Measurements from ENCODE around the gene LRMDA. TPM values are rescaled to one million over a fixed set of nuclear protein-coding genes. Genes with fewer than 3 reads are reported as not detected.

The LRMDA gene
- total RNA-seq, 1 experiment from 2014 or later = 7.9 TPM

DNA sequence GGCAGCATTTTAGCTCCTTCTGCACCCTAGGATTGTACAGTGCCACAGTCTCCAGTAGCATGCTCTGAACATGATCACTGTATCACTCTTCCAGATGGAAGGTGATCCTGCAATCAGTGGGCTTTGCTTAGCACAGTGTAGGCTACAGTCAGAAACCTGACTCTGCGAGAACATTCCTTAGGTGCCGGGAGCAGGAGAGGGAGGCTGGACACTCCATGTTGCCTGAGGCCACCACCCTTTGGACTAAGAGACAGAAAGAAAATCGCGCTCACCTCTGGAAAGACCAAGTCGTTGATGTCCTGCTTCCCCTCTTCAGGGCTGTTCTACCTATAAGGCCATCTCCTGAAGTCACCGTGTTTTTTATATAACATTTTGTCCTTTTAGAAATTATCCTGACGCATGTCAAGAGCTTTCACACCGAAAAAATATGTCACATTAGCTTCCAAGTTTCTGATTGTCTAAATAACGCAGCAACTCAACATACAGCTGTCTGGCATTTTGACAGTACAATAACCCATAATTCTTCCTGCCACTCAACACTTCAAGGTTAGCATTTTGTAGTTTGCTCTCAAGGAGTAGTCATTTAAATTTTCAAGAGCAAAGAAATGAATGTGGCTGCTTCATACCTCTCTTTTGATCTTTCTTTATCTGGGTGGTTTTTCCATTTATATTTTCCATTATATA, 563.1 kb downstream of the LRMDA start:
- DNase-seq (ENCODE audit: low read depth) = no peak

DNA sequence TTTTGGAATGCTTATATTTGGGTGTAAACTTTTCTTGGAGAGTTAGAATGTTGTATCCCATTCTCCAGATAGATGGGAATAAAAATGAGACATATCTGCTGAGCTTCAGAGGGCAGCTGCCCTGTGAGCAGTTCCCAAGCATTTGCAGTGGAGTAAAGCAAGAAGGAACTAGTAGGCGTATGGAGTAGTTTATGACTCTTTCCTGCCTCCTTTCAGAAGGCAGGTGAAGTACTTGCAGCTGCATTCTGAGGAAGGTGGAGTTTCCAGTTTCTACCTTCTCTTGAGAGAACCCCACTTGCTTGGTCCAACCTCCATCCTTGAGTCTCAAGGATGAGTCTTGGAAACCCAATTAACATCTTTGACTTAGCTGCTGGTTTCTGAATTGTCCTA, 563.6 kb downstream of the LRMDA start:
- DNase-seq (ENCODE audit: low read depth) = no peak

DNA sequence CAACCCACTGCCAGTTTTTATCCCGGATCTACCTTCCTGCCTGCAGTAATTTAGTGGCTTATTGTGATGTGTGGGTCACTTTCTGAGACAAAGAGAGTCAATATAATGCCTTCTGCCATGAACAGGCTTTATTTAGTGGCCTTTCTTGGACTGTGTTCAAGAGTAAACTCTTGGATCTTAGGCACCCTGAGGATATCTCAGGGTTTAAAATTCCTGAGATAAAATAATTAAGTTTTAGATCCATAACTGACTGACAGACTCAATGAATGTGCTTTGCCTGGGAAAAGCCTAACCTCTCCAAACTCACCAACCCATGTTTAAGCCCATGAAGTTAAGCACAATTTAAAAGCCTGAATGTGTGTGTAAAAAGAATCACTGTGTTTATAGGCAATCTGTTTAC, 564.3 kb downstream of the LRMDA start:
- DNase-seq (ENCODE audit: low read depth) = no peak

- no peak for DNase-seq (ENCODE audit: low read depth)
These were observed 567.6 kb downstream of the LRMDA start for GRCh38 chr10:75999001-75999400.

GRCh38 chr10:75999515-76000209, 568.2 kb downstream of the LRMDA start:
- no peak for DNase-seq (ENCODE audit: low read depth)

DNA sequence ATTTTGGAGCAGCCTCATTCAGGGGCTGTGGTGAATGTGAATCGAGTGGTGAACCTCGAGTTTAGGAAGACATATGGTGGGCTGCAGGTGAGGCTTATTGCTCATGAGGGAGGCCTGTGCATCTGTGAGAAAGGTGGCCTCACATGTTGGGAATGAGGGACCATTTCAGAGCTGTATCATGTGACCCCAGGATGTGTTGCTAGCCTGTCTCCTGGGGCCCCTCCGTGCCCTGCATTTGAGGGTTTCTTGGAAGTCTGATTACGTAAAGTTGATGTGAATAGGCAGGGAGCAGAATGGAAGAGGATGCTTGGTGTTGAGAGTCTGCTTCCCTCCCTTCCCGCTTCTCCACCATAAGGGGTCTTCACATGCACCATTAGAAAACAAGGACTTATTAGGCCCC, 569.1 kb downstream of the LRMDA start:
- DNase-seq (ENCODE audit: low read depth) = no peak

DNA sequence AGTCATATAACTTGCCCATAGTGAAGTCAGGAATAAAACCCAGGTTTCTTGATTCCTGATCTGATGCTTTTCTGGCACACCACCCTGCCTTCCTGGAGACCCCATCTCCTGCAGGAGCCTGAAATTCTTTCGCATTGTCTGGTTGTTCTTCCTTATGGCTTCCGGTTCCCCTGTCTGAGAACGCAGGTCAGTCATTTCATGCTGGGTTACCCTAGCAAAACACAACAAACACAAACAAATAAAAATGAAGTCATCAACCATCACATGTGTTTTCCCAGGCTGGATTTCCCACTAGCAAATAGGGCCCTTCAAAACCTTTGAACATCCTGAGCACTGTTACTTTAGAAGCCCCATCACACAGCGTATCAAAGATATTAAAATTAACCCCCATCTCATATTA, 569.6 kb downstream of the LRMDA start:
- no peak for DNase-seq (ENCODE audit: low read depth)

- no peak for DNase-seq (ENCODE audit: low read depth)
These were observed 570.0 kb downstream of the LRMDA start for GRCh38 chr10:76001461-76001860.

DNA sequence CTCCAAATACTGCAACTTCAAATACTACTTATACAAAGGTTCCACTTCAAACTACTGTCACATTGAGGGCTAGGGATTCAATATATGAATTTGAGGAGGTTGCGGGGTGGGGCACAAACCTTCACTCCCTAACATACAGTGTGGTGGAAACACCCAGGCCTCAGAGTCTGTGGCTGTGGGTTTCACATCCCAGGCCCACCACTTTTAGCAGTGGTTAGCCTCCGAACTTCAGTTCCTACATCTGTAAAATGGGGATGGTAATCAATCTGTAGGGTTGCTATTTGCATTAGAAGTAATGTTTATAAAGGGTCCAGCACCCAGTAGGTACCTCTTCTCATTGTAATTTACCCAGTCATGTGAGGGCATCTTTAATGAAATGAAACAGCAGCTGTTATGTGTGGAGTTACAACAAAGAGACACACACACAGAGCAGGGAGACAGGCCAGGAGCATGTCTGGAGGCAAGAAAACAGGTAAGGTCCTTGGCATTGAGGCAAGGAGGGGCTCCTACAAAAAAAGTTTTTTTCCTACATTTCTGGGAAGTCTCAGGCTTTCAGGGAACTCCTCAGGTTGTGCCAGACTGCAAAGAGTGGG, 570.9 kb downstream of the LRMDA start:
- DNase-seq (ENCODE audit: low read depth) = no peak

GRCh38 chr10:76007667-76008181, 576.3 kb downstream of the LRMDA start:
- no peak for DNase-seq (ENCODE audit: low read depth)

DNA sequence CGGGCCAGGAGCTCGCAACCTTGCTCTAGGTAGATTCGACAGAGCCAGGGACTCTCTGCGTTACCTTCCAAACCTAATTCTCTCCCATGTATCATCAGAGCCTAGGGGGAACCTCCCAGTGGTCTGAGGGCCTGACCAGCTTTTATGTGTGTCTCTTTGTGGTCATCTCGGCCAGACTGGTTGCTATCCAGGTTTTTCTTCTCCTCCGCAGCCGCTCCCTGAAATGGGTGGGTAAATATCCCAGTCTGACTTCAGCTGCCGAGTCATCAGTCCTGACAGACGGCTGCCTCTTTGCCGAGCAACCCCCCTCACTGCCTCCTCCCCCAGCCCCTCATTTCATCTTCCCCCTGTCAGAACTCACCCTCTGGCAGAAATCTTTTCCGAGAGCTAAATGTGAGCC, 578.1 kb downstream of the LRMDA start:
- no peak for DNase-seq (ENCODE audit: low read depth)

DNA sequence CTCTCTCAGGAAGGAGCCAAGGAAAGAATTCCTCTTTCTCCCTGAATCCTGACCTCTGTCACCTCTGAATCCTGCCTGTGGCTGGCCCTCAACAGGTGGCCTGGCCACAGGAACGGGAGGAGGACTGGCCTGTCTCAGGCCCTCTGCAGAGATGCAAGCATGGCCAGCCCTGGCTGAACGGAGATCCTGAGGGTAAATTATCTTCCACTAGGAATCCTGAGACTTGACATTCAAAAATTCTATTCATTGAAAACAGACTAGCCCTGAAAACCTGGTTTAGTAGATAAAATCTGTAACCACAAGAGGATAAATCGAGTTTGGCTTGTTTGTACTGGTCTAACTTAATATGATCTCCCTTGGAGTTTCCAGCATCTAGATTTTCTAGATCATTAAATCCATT, 579.3 kb downstream of the LRMDA start:
- peak; percentile 4 for DNase-seq (ENCODE audit: low read depth)

DNA sequence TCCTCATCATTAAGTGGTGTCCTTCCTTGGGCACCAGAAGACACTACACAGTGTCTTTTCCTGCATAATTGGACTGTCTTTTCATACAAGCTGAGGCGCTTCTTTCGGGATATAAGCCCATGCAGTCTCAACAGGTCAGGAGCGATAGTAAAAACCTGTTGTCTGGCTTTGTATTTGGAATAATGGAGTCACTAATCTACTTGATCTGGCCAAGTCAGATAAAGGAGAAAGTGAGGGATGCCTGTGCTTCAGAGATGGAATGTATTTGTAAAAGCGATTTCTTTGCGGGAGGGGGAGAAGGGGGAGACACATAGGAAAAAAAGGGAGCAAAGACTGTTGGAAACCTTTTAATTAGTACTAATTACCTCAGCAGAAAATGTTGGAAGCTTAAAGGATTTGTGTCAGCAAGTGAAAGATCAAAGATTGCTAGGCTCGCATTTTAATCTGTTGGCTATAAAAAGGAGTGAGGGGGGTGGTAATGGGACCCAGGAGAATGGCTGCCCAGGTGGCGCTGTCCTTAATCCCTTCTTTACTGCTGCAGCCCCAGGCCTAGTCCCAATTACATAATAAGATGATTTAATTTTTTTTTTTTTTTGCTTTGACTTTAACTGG, 581.4 kb downstream of the LRMDA start:
- DNase-seq (ENCODE audit: low read depth) = no peak

DNA sequence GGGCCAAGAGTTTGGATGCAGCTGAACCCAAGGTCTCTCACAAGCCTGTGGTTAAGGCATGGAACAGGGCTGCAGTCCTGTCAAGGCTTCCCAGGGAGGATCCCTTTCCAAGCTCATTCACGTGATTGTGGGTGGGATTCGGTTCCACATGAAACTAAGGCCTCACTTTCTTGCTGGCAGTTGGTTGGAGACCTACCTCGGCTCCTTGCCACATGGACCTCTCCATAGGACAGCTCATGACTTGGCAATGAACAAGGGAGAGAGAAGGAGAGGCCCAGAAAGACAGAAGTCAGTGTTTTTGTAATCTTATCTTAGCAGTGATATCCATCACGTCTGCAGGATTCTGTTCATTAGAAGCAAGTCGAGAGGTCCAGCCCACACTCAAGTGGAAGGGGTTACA, 583.8 kb downstream of the LRMDA start:
- no peak for DNase-seq (ENCODE audit: low read depth)

- no peak for DNase-seq (ENCODE audit: low read depth)
These were observed 585.8 kb downstream of the LRMDA start for GRCh38 chr10:76017026-76017732.

DNA sequence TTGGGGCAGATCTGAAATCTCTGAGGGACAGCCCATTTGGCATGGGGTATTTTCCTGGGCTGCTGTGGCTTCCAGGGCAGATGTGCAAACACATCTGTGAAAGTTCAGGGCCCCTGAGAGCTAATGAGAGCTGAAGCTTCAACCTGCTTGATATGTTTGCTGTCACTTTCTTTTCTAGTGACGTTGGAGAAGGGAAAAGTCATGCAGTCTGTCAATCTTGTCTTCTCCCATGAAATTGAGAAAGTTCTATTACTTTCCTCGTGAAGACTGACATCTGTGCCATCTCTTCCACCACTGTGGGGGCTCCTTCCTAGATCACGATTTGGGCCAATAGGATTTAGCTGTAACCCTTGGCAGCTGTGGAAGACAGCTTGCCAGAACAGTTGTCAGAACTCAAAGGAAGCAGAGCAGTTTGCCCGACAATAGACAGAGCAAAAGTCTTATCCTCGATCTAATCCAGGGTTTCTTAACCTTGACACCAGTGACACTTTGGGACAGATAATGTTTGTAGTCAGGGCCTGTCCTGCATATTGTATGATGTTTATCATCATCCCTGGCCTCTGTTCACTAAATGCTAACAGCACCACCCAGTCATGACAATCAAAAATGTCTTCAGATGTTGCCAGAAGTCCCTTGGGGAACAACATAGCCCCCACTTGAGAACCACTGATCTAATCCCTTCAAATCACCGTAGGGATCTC, 586.5 kb downstream of the LRMDA start:
- DNase-seq (ENCODE audit: low read depth) = no peak

GRCh38 chr10:76020630-76021029, 589.2 kb downstream of the LRMDA start:
- DNase-seq (ENCODE audit: low read depth) = no peak

GRCh38 chr10:76021398-76021797, 590.0 kb downstream of the LRMDA start:
- no peak for DNase-seq (ENCODE audit: low read depth)

GRCh38 chr10:76022366-76022765, 590.9 kb downstream of the LRMDA start:
- no peak for DNase-seq (ENCODE audit: low read depth)

DNA sequence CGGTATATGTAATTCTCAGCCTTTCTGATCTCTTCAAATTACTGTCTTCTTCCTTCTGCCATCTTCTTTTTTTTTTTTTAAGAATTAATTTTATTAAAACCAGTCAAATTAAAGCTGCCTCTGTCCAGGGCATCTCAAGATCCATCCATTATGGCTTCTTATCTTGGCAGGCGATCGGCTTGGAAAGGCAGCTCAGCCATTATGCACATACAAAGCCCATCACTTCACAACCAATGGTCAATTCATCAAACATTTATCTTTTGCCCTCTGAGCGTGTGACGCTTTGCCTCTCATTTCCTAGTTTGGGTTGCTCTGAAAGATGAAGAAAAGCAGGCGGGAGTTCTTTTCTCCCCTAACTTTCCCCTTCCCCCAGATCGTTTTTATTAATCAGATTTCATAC, 591.6 kb downstream of the LRMDA start:
- no peak for DNase-seq (ENCODE audit: low read depth)

GRCh38 chr10:76024460-76025123, 593.2 kb downstream of the LRMDA start:
- no peak for DNase-seq (ENCODE audit: low read depth)

Data from RPMI7951 (cell line).